ACHN (cell line): ENCODE measurements around the gene ARHGEF11.

ENCODE experiments used
- DNase-seq: peaks from one replicate; pipeline ENCODE4 v3.0.0-alpha.2; 2015
- in situ Hi-C: cut with HindIII; loops from 2 replicates; pipeline ENCODE4 v1.10.0; 2017; ENCODE audit warnings: low sequenced_read_pairs, low pct_ligation_motif_present, low pct_unique_long_range_greater_than_20kb

The ARHGEF11 gene

GRCh38 chr1:156894711-156895454, 150.7 kb downstream of the ARHGEF11 start:
- in situ Hi-C loops, result no loop called here
- no peak for DNase-seq

DNA sequence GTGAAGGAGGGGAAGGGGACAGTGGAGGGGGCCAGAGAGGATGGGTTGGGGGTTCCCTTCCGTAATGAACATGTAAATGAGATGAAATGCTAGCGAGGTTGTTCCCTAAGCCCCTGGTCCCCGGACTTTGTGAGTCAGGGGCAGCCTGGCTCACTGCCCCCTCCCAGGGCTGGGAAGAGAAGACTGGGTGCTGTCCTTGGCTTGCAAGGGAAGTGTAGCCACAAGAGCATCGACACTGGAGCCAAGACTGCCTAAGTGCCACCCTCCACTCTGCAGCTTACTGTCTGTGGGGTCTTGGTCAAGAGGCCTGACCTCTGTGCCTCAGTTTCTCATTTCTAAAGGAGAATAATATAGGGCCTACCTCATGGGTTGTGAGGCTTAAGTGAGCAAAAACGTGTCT, 151.5 kb downstream of the ARHGEF11 start:
- in situ Hi-C loops, result no loop called here
- DNase-seq, result no peak

DNA sequence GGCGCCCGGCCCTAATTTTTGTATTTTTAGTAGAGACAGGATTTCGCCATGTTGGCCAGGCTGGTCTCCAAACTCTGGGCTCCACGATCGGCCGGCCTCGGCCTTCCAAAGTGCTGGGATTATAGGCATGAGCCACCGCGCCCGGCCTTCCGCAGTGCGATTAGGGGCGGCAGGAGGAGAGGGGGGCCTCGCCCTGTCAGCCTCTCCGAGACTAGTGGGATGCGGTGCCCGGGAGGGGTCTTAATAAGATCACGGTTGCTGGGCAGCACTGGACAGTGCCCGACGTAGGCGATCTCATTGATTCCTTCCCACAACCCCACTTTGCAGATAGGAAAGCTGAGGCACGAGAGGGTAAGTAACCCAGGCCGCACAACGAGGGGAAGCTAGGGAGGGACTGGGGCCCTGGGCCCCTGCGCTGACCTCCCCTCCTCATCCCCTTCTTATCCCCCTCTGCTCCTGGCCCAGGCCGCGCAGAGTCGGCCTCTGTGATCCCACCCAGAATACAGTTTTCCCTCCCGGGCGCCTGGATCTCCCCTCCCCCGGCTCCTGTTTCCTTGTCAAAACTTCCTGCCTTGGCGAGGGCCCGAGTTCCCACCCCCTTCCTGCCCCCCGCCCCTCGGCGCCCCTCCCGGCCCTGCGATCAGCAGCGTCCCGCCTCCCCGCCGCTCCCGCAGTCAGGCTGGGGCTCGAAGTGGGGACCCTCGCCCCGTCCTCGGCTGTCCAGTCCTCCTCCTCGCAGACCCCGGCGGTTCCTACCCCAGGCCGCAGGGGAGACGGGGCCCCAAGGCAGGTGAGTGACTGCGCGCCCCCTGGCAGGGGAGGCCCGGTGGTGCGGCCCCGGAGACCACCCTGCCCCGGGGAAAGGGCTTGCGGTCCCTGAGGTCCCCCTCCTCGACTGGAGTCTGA, 152.2 kb downstream of the ARHGEF11 start, which contains the start of gene PEAR1:
PEAR1 (plus strand) TSS at position 671 of the 906 bp plus-strand sequence. CDS start 10,209 bp downstream, outside the sequence.
- in situ Hi-C loops, result no loop called here
- no peak for DNase-seq

DNA sequence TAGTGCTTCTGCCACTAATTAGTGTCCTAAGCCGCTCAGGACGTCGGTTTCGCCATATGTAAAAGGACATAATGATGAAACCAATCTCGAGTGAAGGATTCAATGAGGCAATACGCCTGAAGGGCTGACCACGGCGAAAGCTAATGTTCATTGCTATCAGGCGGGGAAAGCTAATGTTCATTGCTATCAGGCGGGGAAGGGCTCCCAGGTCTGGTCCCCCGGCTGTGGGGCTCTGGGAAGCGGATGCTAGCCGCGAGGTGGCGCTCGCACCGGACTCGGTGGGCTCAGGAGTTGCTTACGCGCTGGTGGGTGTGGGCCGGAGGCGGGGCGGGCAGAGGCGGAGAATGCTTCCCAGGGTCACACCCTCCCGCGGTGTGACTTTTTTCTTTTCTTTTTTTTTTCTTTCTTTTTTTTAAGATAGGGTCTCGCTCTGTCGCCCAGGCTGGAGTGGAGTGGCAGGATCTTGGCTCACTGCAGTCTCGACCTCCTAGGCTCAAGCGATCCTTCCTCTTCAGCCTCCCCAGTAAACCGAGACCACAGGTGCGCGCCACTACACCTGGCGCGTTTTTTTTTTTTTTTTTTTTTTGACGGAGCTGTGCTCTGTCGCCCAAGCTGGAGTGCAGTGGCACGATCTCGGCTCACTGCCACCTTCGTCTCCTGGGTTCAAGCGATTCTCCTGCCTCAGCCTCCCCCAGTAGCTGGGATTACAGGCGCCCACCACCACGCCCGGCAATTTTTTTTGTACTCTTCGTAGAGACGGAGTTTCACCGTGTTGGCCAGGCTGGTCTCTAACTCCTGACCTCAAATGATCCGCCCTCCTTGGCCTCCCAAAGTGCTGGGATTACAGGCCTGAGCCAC, 153.1 kb downstream of the ARHGEF11 start:
- DNase-seq, result peak; percentile 92
- in situ Hi-C loops, result no loop called here

DNA sequence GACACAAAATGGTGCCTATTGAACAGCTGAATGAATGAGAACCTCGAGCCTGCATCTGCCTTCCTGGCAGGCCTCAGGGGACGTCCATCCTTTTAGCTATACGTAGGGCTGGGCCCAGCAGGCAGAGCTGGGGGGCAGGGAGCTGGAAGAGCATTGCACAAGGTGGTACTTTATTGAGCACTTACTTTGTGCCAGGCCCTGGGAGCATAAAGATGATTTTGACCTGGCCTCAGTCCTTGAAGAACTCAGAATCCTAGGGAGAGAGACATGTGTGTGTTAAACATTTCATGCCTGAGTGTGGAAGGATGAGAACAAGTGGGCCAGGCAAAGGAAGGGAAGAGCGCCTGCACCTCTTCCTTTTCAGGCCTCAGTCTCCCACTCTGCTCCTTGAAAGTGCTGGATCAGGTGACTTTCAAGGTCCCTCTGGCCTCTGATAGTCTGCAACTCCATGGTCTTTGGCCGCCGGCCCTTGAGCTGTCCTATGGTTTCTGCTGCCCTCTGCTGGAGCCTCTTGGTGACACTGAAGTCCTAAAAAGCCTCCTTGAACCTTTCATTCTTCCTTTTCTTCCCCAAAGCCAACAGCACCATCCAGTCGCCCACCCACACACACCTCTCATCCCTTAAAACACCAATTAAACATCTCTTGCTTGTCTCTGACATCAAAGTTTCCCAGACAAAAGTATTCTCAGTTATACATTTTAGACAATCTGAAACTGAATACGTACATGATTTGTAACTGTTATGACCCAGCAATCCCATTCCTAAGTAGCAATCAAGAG, 155.6 kb downstream of the ARHGEF11 start:
- peak; percentile 82 for DNase-seq
- in situ Hi-C loops, result no loop called here

DNA sequence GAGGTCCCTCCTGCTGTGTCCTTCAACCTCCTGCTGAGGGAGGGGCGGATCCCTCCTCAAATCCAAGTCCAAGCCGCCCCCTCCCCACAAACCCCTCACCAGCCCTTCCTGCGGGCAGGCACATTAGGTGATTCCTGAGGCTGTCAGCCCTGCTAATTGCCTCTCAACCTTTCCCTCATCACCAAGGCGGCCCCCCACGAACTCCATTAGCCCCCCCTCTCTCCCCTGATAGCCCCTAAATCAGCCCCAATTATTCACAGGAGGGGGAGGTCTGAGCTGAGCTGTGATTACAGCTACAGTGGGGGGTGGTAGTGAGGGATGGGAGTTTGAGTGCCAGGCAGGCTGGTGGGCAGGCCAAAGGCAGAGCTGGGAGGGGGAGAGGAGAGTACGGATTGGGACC, 157.8 kb downstream of the ARHGEF11 start:
- in situ Hi-C loops, result no loop called here
- no peak for DNase-seq

GRCh38 chr1:156887317-156887716, 158.2 kb downstream of the ARHGEF11 start:
- in situ Hi-C loops, result no loop called here
- DNase-seq, result no peak

- in situ Hi-C loops, result no loop called here
- DNase-seq, result no peak
Measured at GRCh38 chr1:156886583-156887281, 158.8 kb downstream of the ARHGEF11 start.

DNA sequence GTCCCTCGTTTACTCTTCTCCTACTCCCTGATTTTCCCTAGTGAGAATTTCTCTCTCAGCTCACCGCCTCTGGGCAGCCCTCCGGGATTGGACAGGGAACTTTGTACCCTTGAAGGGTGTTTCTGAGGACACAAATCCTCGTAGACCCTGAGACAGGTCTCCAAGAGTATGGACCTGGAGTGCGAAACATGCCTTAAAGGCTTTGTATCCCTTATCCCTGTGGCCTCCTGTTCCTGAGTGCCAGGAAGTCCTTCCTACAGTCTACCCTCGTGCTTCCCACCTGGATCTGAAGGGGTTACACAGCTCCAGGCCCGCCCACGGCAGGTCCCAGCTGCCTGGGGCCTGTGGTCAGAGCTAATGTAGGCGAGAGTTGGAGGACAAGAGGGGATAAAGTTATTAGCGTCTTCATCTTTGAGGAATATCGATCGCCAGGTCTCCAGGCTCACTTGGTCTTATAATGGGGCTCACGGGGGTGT, 159.6 kb downstream of the ARHGEF11 start:
- no peak for DNase-seq
- in situ Hi-C loops, result no loop called here

- in situ Hi-C loops, result no loop called here
- no peak for DNase-seq
Measured at GRCh38 chr1:156885314-156885713, 160.2 kb downstream of the ARHGEF11 start.
